ENCODE data around the gene SERBP1. TPM values are rescaled to one million over a fixed set of nuclear protein-coding genes. Genes with fewer than 3 reads are reported as not detected.
A peak's percentile ranks its signal among the peaks of the same experiment; 100 is the strongest.

SERBP1 gene
- total RNA-seq, 2 experiments from 2014 or later, result 433 to 510 TPM

DNA sequence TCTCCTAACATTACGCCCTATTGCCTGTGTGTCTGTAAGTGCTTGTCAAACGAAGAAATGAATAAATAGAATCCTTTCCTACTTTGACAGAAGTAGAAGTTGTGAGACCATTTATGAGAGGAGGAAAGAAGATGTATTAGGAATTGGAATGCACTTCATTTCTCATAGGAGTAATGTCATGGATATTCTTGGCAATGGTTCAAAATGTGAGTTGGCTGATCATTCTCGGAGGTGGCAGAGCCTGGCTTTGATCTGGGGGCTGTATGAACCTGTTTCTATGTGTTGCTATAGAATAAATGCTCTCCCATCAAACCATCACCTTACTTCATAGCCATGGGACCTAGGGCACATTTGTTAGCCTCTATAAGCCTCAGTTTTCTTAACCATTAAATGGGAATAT is 10.1 kb upstream of the SERBP1 start:
- peaks cover 16% of the 10 kb centered on the region for H3K4me1 Mint-ChIP-seq
- H3K9me3 Mint-ChIP-seq (ENCODE audit: low read depth), result no peaks in the 10 kb centered on the region
- H3K27ac Mint-ChIP-seq, result no peak overlapping the region
- H3K27me3 Mint-ChIP-seq, result no peaks in the 10 kb centered on the region
- H3K36me3 Mint-ChIP-seq (ENCODE audit: low read depth), result no peaks in the 10 kb centered on the region
- intact Hi-C loops (cut with DNase I, micrococcal nuclease), result no loop called here
- ChIA-PET CTCF (interaction anchor here (2.0 kb wide), 1 partner anchor 60 kb away, joined by 10 read pairs; no protein-coding TSS in a partner anchor), POLR2A (no interaction called here)
- ATAC-seq (no peak), DNase-seq (no peak)
- no peak overlapping the region for H3K4me3 Mint-ChIP-seq

DNA sequence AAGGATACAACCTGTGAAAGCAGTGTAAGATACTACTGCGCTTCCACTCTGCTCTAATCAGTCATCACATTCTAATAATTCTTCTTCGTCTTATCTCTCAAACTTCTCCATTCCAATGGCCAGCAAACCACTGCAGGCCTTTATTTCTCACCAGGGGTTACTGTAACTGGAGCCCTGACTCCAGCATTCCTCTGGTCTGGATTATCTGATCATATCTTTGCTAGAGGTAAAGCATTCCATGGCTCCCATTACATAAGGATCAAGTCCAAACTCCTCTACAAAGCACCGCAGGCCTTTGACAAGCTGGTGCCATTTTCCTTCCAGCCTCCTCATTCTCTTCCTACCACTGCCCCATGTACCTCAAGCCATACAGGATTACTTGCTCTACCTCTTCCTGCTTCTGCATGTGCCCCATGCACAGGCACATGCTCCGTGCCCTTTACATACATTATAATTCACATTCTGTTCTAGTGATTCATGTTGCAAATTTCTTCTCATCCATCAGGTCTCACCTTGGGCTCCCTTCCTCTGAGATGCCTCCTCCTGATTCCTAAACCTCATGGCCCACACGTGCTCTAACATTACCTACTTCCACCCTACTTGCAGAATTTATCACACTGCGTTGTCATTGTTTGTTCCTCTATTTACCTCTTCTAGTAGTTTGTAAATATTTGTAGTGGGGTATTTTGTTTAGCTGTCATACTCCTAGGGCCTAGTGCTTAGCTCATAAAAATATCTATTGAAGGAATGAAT is 9.3 kb upstream of the SERBP1 start:
- DNase-seq (no peak), ATAC-seq (no peak)
- intact Hi-C loops (cut with DNase I, micrococcal nuclease), result no loop called here
- no peaks in the 10 kb centered on the region for H3K36me3 Mint-ChIP-seq (ENCODE audit: low read depth)
- no peak overlapping the region for H3K4me3 Mint-ChIP-seq
- ChIA-PET CTCF (interaction anchor here (2.0 kb wide), 1 partner anchor 61 kb away, joined by 10 read pairs; no protein-coding TSS in a partner anchor), POLR2A (interaction anchor here (1.1 kb wide), 1 partner anchor 10 kb away, joined by 3 read pairs; the partner anchor contains the start of gene SERBP1)
- no peaks in the 10 kb centered on the region for H3K9me3 Mint-ChIP-seq (ENCODE audit: low read depth)
- H3K27ac Mint-ChIP-seq, result no peak overlapping the region
- H3K27me3 Mint-ChIP-seq, result no peaks in the 10 kb centered on the region
- peaks cover 23% of the 10 kb centered on the region for H3K4me1 Mint-ChIP-seq

DNA sequence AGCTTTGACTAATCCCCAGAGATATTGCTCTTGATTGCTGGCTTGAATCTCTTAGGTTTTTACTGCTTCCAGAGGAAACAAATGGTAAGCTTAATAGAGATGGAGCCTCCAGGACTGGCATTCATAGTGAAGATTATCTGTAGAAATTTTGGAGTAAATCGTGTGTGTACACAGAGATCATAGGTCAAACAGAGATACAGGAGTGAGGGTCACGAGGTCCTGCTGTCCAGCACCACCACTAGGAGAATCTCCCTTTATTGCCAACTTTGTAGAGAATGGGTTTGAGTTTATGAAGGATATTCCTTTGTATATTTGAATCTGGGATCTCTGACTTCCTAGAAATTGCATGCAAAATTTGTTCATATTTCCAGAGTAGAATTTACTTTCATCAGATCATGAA is 7.8 kb upstream of the SERBP1 start:
- POLR2A ChIA-PET, result no interaction called here
- ATAC-seq (no peak), DNase-seq (no peak)
- Mint-ChIP-seq H3K27ac (no peak overlapping the region), H3K9me3 (ENCODE audit: low read depth) (no peaks in the 10 kb centered on the region), H3K36me3 (ENCODE audit: low read depth) (no peaks in the 10 kb centered on the region), H3K4me1 (peaks cover 37% of the 10 kb centered on the region), H3K4me3 (no peak overlapping the region), H3K27me3 (no peaks in the 10 kb centered on the region)
- CTCF ChIA-PET, result interaction anchor here (0.7 to 0.9 kb wide), 2 partner anchors 13 to 224 kb away, joined by 3 read pairs; no protein-coding TSS in a partner anchor
- intact Hi-C loops (cut with DNase I, micrococcal nuclease), result no loop called here

DNA sequence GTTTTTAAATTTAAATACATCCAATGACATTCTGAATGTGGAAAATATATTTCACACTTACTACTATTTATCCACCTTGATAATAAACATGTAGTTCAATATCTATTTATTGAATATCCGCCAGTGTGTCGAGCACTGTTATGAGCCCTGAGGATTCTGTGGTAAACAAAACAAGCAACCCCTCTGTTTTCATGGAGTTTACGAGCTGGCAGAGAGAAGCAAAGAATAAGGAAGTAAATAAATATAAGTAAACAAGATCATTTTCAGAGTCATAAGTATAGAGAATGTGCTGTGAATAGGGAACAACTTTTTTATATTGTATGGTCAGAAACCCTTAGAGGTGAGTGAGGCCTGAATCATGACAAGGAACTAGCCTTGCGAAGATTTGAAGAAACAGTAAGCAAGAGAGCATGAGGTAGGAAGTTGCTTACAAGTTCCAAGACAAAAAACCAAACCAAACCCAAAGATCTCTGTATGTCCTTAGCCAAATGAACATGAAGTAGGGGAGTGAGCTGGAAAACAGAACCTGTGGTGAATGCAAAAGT is 6.4 kb upstream of the SERBP1 start:
- DNase-seq (no peak), ATAC-seq (no peak)
- Mint-ChIP-seq H3K36me3 (ENCODE audit: low read depth) (no peaks in the 10 kb centered on the region), H3K9me3 (ENCODE audit: low read depth) (no peaks in the 10 kb centered on the region), H3K27me3 (no peaks in the 10 kb centered on the region), H3K27ac (no peak overlapping the region), H3K4me3 (no peak overlapping the region), H3K4me1 (peaks cover 42% of the 10 kb centered on the region)
- ChIA-PET POLR2A (interaction anchor here (0.7 kb wide), 1 partner anchor 24 kb away, joined by 3 read pairs; no protein-coding TSS in a partner anchor), CTCF (interaction anchor here (0.6 to 1.2 kb wide), 3 partner anchors 41 to 64 kb away, joined by 3 to 5 read pairs (median 3); no protein-coding TSS in a partner anchor)
- intact Hi-C loops (cut with DNase I, micrococcal nuclease), result no loop called here

DNA sequence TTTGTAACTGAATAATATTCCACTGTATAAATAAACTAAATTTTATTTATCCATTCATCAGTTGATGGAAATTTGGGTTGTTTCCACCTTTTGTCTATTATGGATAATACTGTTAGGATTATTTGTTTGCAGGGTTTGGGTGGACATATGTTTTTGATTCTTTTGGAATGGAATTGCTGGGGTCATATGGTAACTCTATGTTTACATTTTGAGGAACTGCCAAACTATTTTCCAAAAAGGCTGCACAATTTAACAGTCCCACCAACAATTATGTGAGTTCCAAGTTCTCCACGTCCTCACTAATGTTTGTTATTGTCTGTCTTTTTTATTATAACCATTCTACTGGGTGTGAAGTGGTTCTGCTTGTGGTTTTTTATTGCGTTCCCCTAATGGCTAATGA is 4.3 kb upstream of the SERBP1 start:
- ChIA-PET CTCF (no interaction called here), POLR2A (interaction anchor here (0.6 kb wide), 1 partner anchor 57 kb away, joined by 3 read pairs; no protein-coding TSS in a partner anchor)
- Mint-ChIP-seq H3K9me3 (ENCODE audit: low read depth) (no peaks in the 10 kb centered on the region), H3K27ac (peak overlapping the region; percentile 39), H3K4me1 (peaks cover 37% of the 10 kb centered on the region), H3K27me3 (no peaks in the 10 kb centered on the region), H3K36me3 (ENCODE audit: low read depth) (peaks cover 8% of the 10 kb centered on the region), H3K4me3 (no peak overlapping the region)
- no peak for ATAC-seq
- no peak for DNase-seq
- intact Hi-C loops (cut with DNase I, micrococcal nuclease), result loop anchor here (5.0 kb wide), 4 partner anchors 262 to 502 kb away; partner anchors contain the start of gene SLC35D1 (in 1 of the 2)

GRCh38 chr1:67433837-67434236 is 3.6 kb upstream of the SERBP1 start:
- intact Hi-C loops (cut with DNase I, micrococcal nuclease), result loop anchor here (5.0 kb wide), 4 partner anchors 262 to 502 kb away; partner anchors contain the start of gene SLC35D1 (in 1 of the 2)
- DNase-seq (no peak), ATAC-seq (no peak)
- Mint-ChIP-seq H3K36me3 (ENCODE audit: low read depth) (peaks cover 15% of the 10 kb centered on the region), H3K27ac (peak overlapping the region; percentile 91), H3K27me3 (no peaks in the 10 kb centered on the region), H3K9me3 (ENCODE audit: low read depth) (no peaks in the 10 kb centered on the region), H3K4me3 (peak overlapping the region; percentile 28), H3K4me1 (peaks cover 37% of the 10 kb centered on the region)
- POLR2A ChIA-PET, result interaction anchor here (0.6 kb wide), 1 partner anchor 57 kb away, joined by 3 read pairs; no protein-coding TSS in a partner anchor
- CTCF ChIA-PET, result no interaction called here

DNA sequence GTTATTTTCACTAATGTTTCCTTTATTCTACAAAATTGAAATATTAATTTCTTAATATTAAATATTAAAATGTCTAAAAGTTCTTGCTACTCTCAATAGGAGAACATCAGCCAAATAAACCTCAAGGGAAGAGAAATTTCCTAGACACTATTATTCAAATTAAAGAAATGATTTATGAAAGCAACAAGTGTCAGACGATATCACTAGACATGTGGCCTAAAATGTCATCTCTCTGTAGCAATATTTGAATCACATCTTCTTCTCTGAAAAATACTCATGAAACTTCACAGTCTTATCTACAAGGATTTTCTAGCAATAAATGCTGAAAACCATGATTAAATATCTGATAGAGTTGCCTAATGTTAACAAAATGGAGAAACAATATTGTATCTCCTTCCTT is 2.5 kb upstream of the SERBP1 start:
- Mint-ChIP-seq H3K27me3 (no peaks in the 10 kb centered on the region), H3K9me3 (ENCODE audit: low read depth) (no peaks in the 10 kb centered on the region), H3K4me3 (no peak overlapping the region), H3K27ac (peak overlapping the region; percentile 91), H3K36me3 (ENCODE audit: low read depth) (peaks cover 26% of the 10 kb centered on the region), H3K4me1 (peaks cover 37% of the 10 kb centered on the region)
- ChIA-PET CTCF (interaction anchor here (0.6 to 2.3 kb wide), 4 partner anchors 13 to 219 kb away, joined by 3 to 17 read pairs (median 8); no protein-coding TSS in a partner anchor), POLR2A (interaction anchor here (0.6 to 1.0 kb wide), 4 partner anchors 9 to 114 kb away, joined by 3 to 6 read pairs (median 4); no protein-coding TSS in a partner anchor)
- intact Hi-C loops (cut with DNase I, micrococcal nuclease), result loop anchor here (5.0 kb wide), 4 partner anchors 260 to 500 kb away; partner anchors contain the start of gene SLC35D1 (in 1 of the 2)
- DNase-seq, result no peak
- no peak for ATAC-seq

DNA sequence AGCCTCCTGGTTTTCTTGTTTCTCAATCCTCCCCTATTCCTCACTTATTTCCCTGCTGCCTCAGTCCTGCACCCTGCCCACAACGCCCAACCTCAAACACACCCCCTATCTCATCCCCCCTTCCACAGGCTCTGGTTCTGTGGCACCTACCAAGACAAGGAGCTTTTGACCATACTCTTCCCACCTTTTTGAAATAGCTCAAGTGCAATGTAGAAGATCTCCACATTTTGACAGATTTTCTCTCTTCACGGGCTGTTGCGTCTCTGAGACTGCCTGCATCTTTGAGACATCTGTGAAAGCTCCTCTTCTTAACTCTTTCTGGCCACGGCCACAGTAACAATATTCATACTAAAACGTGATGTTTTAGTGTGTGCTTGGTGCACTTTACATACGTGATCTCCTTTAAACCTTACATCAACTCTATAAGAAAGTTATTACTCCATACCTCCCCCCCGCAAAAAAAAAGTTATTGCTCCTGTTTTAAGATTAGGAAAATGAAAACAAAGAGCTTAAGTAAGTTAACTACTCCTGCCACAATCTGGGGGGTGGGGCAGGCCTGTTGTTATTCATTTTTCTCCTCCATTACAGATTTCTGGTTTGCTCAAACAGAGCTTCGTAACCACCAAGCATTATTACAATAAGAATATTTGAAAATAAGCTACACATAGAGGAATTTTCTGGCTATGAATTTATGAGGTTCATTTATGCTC is 1.8 kb upstream of the SERBP1 start:
- H3K4me1 Mint-ChIP-seq, result peaks cover 39% of the 10 kb centered on the region
- H3K27me3 Mint-ChIP-seq, result no peaks in the 10 kb centered on the region
- ChIA-PET CTCF (interaction anchor here (0.6 to 2.3 kb wide), 8 partner anchors 9 to 591 kb away, joined by 3 to 17 read pairs (median 3); no protein-coding TSS in a partner anchor), POLR2A (interaction anchor here (0.6 to 1.0 kb wide), 6 partner anchors 10 to 115 kb away, joined by 3 to 6 read pairs (median 4); no protein-coding TSS in a partner anchor)
- H3K4me3 Mint-ChIP-seq, result peak overlapping the region; percentile 97
- peaks cover 33% of the 10 kb centered on the region for H3K36me3 Mint-ChIP-seq (ENCODE audit: low read depth)
- H3K9me3 Mint-ChIP-seq (ENCODE audit: low read depth), result no peaks in the 10 kb centered on the region
- peak overlapping the region; percentile 100 for H3K27ac Mint-ChIP-seq
- intact Hi-C loops (cut with DNase I, micrococcal nuclease), result loop anchor here (2.0 to 5.0 kb wide), 8 partner anchors 47 to 500 kb away; partner anchors contain the start of gene SLC35D1 (in 1 of the 2)
- DNase-seq (peak; percentile 40), ATAC-seq (no peak)

- ATAC-seq (no peak), DNase-seq (no peak)
- H3K4me1 Mint-ChIP-seq, result peaks cover 41% of the 10 kb centered on the region
- intact Hi-C loops (cut with DNase I, micrococcal nuclease), result loop anchor here (2.0 to 5.0 kb wide), 8 partner anchors 48 to 499 kb away; partner anchors contain the start of gene SLC35D1 (in 1 of the 2)
- CTCF ChIA-PET, result interaction anchor here (0.6 to 2.3 kb wide), 6 partner anchors 10 to 590 kb away, joined by 3 to 17 read pairs (median 4); no protein-coding TSS in a partner anchor
- peak overlapping the region; percentile 100 for H3K27ac Mint-ChIP-seq
- H3K9me3 Mint-ChIP-seq (ENCODE audit: low read depth), result no peaks in the 10 kb centered on the region
- peak overlapping the region; percentile 97 for H3K4me3 Mint-ChIP-seq
- POLR2A ChIA-PET, result interaction anchor here (0.6 to 1.7 kb wide), 5 partner anchors 10 to 253 kb away, joined by 3 to 7 read pairs (median 7); no protein-coding TSS in a partner anchor
- H3K36me3 Mint-ChIP-seq (ENCODE audit: low read depth), result peaks cover 36% of the 10 kb centered on the region
- no peaks in the 10 kb centered on the region for H3K27me3 Mint-ChIP-seq
These were observed 1.1 kb upstream of the SERBP1 start for GRCh38 chr1:67431156-67431765.

All from activated CD4-positive, alpha-beta T cell treated with anti-CD3 and anti-CD28 coated beads for 36 hours (primary cell).